Fibroblast of skin of abdomen (primary cell): ENCODE data around the gene SHISA5.
A peak's percentile ranks its signal among the peaks of the same experiment; 100 is the strongest.
"Not testable (repeated sequence)": the region's sequence is repeated elsewhere in the genome, so short reads cannot be mapped to it uniquely, and the experiment has no call there.

ENCODE experiments used
- DNase-seq: peaks from one replicate; pipeline ENCODE4 v3.0.0-alpha.2; 2013

The SHISA5 gene

GRCh38 chr3:48519277-48519643 is 15.3 kb upstream of the SHISA5 start:
- no peak for DNase-seq

DNA sequence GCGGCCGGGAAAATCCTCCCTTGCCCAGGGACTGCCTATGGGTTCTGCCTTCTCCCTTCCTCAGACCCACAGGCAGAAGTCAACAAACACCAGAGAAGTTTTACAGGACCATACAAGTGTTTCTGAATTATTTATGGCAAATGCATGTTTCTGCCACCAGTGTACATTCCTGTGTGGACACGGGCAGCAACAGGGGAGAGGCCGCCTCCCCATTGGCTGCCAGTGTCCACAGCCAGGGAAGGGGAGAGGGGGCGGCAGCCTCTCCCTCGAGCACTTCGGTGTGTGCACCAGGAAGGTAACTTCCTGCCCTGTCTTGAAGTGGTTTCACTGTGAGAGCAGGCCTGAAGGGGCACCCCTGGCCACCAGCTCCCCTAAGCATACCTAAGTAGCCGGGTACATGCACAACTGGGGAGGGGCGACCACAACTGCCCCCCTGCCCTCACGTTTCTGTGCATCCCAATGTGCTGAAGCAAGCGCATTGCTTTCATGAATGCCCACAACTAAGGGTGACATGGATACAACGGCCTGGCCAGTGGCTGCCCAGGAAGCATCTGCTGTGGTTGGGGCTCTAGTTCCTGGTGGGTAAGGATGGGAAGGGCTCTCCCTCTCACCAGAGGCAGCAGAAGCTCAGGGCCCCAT is 14.8 kb upstream of the SHISA5 start:
- DNase-seq = no peak

DNA sequence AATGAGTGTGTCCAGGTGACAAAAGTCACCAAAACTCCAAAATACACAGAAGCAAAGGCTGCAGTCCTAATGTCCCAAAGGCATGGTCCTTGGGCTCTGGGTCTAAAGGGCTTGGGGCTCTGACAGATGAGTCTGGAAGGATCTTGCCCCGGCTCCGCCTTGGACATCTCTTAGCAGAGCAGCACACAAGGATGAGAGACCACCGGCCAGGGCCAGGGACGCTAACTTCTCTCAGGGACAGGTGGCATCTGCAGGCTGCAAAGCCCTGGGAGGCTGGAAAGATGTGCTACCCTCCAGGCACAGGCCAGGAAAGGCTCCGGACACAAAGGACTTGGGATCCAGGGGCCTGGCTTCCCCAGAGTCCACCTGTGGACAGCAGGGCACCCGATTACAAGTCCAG is 14.1 kb upstream of the SHISA5 start:
- no peak for DNase-seq

GRCh38 chr3:48516571-48516970 is 12.6 kb upstream of the SHISA5 start:
- no peak for DNase-seq

DNA sequence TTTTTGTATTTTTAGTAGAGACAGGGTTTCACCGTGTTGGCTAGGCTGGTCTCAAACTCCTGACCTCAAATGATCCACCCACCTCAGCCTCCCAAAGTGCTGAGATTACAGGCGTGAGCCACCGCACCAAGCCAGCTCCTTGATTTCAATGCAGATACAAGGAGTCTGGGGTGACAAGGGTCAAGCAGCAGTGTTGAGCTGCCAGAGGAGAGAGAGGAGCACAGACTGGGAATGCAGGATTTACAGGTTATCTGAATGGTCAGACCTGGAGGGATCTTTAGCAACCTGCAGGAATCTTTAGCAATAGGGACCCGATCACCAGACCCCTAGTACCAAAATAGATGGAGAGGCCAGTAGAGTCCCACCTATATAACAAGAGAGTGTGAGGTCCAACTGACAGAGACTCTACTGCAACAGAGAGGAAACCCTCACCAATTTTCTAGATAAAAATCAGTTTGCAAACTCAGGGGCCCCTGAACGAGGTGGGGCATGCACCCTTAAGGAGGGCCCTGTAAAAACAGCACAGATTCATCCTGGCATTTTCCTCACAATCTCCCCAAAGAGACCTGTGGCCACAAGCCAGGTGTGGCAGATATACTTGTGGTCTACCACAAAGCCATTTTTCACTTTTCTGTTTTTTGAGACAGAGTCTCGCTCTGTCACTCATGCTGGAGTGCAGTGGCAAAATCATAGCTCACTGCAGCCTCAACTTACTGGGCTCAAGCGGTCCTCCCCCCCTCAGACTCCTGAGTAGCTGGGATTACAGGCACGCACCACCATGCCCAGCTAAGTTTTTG is 10.7 kb upstream of the SHISA5 start:
- no peak for DNase-seq

DNA sequence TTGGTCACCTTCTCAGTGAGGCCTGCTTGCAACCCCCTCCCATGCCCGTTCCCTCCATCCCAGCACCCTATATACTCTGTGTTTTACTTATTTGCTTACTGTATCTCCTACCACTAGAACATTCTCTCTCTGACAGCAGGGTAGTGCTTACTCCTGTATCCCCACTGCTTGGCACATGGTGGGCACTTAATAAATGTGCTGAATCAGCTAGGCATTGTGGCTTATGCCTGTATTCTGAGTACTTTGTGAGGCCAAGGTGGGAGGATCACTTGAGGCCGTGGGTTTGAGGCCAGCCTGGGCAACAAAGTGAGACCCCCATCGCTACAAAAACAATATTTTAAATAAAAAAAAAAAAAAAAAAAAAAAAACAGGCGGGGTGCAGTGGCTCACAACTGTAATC is 7.6 kb upstream of the SHISA5 start:
- no peak for DNase-seq

DNA sequence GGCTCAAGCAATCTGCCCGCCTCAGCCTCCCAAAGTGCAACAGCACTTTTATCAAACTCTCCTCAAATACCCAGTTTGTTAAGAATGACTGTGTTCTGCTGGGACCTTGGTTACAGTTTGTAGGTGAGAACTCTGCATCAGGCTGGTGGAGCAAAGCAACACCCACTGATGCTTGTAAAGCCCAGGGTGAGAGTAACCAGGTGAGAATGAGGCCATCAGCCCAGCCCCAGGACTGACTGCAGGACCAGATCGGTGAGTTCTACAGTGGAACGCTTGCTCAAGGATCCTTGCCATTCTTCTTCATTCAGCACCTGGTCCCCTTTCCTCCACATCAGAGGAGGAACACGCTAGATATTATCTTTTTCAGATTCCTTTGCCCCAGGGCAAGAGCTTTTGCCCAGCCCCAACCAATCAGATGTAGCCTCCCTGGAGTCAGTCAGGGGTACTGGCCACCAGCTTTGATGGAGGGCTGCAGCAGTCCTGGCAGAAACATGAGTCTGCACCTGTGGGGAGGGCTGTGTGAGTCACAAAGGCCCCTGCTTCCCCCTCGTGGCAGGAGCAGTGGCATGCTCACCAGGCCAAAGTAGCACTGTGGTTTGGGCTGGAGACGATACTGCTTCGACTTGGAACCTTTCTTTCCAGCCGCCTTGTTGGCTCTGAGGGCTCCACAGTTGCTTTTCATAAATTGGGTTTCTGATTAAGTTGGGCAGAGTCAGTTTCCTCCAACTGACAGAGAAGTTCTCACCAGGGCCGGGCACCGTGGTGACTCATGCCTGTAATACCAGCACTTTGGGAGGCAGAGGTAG is 3.5 kb upstream of the SHISA5 start:
- DNase-seq = peak; percentile 53

DNA sequence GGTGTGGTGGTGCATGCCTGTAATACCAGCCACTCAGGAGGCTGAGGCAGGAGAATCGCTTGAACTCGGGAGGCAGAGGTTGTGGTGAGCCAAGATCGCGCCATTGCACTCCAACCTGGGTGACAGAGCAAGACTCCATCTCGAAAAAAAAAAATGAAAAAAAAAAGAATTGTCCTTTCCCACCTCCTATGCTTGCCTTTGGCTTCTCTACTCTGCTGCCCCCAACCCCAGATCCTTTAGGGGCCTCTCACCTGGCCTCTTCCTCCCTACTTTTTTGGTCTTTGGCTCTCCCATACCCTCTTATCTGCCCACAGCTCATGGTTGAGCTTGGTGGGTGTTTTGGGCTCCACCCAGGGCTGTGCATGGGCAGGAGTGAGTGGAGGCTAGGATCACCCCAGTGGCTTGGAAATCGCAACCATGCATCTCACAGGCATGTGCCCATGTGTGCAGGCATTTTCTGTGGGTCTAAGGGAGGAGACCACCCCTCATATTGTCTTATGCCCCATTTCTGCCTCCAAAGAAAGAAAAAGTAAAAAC is 2.1 kb upstream of the SHISA5 start:
- no peak for DNase-seq

DNA sequence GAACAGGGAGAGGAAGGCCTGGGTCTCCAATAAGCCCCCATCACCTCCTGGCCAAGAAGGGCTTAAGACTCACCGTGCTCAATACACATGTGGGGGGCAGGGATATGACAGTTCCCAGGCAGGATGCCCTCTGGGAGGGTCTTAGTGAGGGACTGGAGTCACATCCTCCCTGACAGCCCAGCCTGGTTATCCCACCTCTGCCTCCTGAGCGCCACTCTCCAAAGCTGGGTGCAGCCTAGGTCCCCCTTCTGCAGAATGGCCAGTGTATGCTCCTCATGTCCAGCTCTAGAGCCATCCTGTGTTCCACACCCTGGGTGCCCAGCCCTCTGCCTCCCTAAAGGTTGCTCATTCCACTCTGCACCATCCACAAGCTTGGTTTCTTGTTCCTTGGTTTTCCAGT is 1.2 kb upstream of the SHISA5 start:
- DNase-seq = no peak

- peak; percentile 47 for DNase-seq
Measured at GRCh38 chr3:48503401-48504050, 448 bp downstream of the SHISA5 start.

DNA sequence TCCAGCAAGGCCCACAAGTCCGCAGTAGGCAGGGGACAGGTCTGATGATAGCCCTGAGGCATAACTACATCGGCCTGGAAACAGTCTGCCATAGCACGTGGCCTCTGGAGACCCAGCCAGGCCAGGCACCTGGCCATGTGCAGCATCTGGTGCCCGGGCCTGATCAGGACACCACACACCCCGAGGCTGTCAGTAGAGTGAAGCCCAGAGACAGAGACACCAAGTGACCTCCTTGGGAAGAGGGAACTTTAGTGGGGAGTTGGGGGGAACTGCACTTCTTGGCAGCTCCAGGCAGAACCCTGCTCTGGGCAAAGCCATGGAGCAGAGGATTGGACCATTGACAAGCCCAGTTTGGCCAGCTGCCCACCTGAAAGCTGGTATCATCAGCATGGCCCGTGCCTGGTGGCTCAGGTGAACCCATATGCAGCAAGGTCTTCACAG is 1.2 kb downstream of the SHISA5 start:
- DNase-seq = no peak

DNA sequence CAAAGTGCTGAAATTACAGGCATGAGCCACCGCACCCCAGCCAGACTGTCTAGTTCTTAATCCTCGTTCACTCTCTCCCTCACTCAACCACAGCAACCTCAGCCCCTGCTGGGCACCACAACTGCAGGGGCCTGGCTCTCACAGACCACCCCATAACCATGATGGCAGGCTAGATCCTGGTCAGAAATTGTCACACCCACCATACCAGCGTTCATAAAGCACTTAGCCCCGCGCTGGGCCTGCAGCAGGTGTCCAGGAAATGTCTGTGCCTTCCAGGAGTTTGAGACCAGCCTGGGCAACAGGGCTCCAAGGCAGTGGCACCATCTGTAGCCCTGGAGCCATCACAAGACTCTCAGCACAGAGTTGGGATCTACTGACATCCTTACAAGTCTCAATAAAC is 1.9 kb downstream of the SHISA5 start:
- no peak for DNase-seq

GRCh38 chr3:48501196-48501595 is 2.8 kb downstream of the SHISA5 start:
- no peak for DNase-seq

DNA sequence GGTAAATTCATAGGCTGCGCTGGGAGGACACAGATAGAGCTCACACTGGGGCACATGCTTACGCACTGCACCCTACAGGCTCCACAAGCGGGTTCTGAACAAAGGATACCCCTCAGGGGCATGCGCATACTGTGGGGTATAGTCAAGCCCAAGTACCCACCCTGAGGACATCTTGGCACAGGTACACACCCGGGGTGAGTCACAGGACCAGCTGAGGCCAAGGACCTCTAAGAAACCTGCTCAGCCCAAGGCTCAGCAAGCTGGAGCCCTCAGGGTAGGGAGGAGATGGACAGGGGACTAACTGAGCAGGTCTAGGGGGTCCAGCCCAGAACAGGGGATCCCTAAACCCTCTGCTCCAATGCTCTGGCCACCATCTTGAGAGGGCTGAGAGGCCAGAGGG is 3.3 kb downstream of the SHISA5 start:
- no peak for DNase-seq

- DNase-seq = no peak
Measured at GRCh38 chr3:48493203-48493501, 10.8 kb downstream of the SHISA5 start.

GRCh38 chr3:48492461-48493202 is 11.3 kb downstream of the SHISA5 start:
- DNase-seq = peak; percentile 35

DNA sequence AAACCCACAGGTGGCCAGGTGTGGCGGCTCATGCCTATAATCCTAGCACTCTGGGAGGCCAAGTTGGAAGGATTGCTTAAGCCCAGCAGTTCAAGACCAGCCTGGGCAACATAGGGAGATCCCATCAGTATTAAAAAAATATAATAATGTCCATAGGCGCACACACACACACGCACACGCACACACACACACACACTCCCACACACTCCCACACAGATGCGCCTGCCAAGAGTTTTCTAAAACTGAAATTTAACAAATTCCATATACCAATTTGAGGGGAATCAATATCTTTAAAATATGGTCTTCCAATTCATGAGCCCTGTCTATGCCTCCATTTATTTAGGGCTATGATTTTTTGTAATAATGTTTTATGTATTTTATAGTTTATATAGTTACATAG is 17.0 kb downstream of the SHISA5 start:
- DNase-seq = no peak

- DNase-seq = not testable (repeated sequence)
Measured at GRCh38 chr3:48482822-48483221, 21.2 kb downstream of the SHISA5 start.

- DNase-seq = not testable (repeated sequence)
Measured at GRCh38 chr3:48480891-48481290, 23.1 kb downstream of the SHISA5 start.

GRCh38 chr3:48478626-48479555 is 25.1 kb downstream of the SHISA5 start:
- DNase-seq = no peak

DNA sequence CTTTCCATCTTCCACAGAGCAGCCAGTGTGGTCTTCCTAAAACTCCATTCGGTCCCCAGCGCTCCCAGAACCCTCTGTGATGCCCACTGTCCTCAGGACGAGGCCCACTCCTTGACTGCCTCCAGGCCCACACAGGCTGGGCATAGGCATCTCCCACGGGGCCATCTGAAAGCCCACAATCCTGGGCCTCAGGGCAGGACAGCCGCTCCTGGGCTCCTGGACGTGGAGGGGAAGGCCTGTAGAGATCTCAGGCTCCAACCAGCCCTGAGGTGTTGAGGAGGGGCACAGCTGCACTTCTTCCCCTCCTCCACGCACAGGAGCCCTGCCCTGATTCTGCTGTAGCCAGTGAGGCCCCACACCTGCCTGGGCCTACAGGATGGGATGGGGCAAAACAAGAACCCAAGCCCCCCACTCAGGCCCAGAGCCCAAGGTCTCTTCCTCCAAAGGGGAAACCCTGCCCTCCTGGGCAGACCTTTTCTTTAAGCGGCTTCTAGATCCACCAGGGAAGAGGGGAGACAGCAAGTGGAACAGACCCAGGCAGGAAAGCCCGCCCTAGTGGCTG is 25.9 kb downstream of the SHISA5 start:
- no peak for DNase-seq
